Endothelial cell of umbilical vein (primary cell): ENCODE measurements around the gene NLGN1.

Source experiments
- FOS ChIP-seq: IDR thresholded peaks from 2 replicates; pipeline ENCODE4 v1.6.1; 2011; ENCODE audit warnings: mild to moderate bottlenecking, low read length, moderate library complexity, borderline replicate concordance; ENCODE audit not compliant: insufficient read depth
- GATA2 ChIP-seq: IDR thresholded peaks from 2 replicates; pipeline ENCODE4 v1.7.0; 2011; ENCODE audit warnings: low read depth, mild to moderate bottlenecking, moderate library complexity, mixed read lengths, low read length; ENCODE audit not compliant: insufficient read length, insufficient read depth
- POLR2A ChIP-seq: IDR thresholded peaks from 2 replicates; pipeline ENCODE4 v1.6.1; 2012; ENCODE audit warnings: low read depth, mild to moderate bottlenecking, control low read depth, low read length
- TF ChIP-seq, protein P1 (sequence below), 2 donors: IDR thresholded peaks; 1 replicate in 1 of 2; 2 replicates in 1 of 2; pipeline ENCODE4 v1.5.1; 2011; ENCODE audit warnings: low read length in 2 of 2, mild to moderate bottlenecking in 2 of 2, moderate library complexity in 2 of 2, control low read depth in 1 of 2, inconsistent platforms in 1 of 2, low read depth in 1 of 2; ENCODE audit not compliant: insufficient read depth in 1 of 2; ENCODE audit errors: extremely low read depth in 1 of 2

DNA sequence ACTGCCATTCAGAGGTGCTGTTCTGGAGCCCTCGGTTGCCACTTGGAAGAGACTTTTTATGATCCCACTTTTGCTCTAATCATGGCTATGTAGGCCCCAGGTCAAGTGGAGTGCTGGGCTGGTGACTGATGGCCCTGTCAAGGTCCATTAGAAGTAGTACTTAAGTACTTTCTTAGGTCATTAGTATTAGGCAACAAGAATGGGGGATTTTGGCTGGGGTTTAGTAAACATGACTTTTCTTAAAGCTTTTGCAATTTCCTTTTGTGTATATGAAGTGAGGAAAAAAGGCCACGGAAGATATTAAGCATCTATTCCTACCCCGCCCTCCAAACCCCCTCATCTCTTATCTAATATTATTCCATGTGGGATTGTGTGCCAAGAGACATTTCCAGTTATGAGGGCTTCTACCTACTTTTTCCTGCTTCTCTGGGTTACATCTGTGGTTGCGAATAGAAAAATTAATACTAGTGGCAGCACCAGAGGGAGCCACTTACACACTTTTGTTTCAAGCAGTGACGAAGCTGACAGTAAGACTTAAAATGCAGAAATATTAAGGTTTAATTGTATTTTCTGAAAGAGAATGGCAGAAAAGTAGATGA, 13.9 kb downstream of the NLGN1 start:
- TF ChIP-seq, protein P1, sequence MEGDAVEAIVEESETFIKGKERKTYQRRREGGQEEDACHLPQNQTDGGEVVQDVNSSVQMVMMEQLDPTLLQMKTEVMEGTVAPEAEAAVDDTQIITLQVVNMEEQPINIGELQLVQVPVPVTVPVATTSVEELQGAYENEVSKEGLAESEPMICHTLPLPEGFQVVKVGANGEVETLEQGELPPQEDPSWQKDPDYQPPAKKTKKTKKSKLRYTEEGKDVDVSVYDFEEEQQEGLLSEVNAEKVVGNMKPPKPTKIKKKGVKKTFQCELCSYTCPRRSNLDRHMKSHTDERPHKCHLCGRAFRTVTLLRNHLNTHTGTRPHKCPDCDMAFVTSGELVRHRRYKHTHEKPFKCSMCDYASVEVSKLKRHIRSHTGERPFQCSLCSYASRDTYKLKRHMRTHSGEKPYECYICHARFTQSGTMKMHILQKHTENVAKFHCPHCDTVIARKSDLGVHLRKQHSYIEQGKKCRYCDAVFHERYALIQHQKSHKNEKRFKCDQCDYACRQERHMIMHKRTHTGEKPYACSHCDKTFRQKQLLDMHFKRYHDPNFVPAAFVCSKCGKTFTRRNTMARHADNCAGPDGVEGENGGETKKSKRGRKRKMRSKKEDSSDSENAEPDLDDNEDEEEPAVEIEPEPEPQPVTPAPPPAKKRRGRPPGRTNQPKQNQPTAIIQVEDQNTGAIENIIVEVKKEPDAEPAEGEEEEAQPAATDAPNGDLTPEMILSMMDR (IDR thresholded peaks at IDR 0.05; ENCODE audit: extremely low read depth in 1 of 2, insufficient read depth in 1 of 2, low read depth in 1 of 2, low read length in 2 of 2), result peak; percentile 21 to 35
- TF ChIP-seq POLR2A (no peak), FOS (no peak), GATA2 (no peak)
